Neural progenitor cell (in vitro differentiated cells): ENCODE data around the gene GARIN5A. TPM values are rescaled to one million over a fixed set of nuclear protein-coding genes. Genes with fewer than 3 reads are reported as not detected.

ENCODE experiments used
- DNase-seq: peaks from one replicate; pipeline ENCODE4 v3.0.0-alpha.2; 2016; ENCODE audit warnings: low spot score
- H2AFZ ChIP-seq: fragments of 200-600 bp; sonication (generic); replicated peaks from 2 replicates; pipeline ENCODE4 v1.6.1; 2016; ENCODE audit warnings: antibody characterized with exemption
- H3F3A ChIP-seq: fragments of 200-600 bp; sonication (generic); 2 replicates; pipeline ENCODE4 v1.6.1; 2016; ENCODE audit warnings: antibody characterized with exemption, low read depth
- H3K27ac ChIP-seq: fragments of 200-600 bp; sonication (generic); 2 replicates; pipeline ENCODE4 v1.5.1; 2016; ENCODE audit warnings: mild to moderate bottlenecking
- H3K27me3 ChIP-seq: fragments of 200-600 bp; sonication (generic); 2 replicates; pipeline ENCODE4 v1.6.1; 2016; ENCODE audit warnings: mild to moderate bottlenecking, moderate library complexity
- H3K36me3 ChIP-seq: fragments of 200-600 bp; sonication (generic); 2 replicates; pipeline ENCODE4 v1.5.1; 2016
- H3K4me1 ChIP-seq: fragments of 200-600 bp; sonication (generic); 2 replicates; pipeline ENCODE4 v1.6.1; 2016; ENCODE audit warnings: mixed run types
- H3K4me2 ChIP-seq: fragments of 200-600 bp; sonication (generic); 2 replicates; pipeline ENCODE4 v1.6.1; 2016
- H3K4me3 ChIP-seq: fragments of 200-600 bp; sonication (generic); 2 replicates; pipeline ENCODE4 v1.5.1; 2016
- H3K79me2 ChIP-seq: fragments of 200-600 bp; sonication (generic); 2 replicates; pipeline ENCODE4 v1.6.1; 2016; ENCODE audit warnings: low read depth
- H3K9ac ChIP-seq: fragments of 200-600 bp; sonication (generic); 2 replicates; pipeline ENCODE4 v1.6.1; 2016
- H3K9me3 ChIP-seq: fragments of 200-600 bp; sonication (generic); 2 replicates; pipeline ENCODE4 v1.5.1; 2016; ENCODE audit warnings: low read depth
- H4K20me1 ChIP-seq: fragments of 200-600 bp; sonication (generic); 2 replicates; pipeline ENCODE4 v1.6.1; 2016; ENCODE audit warnings: low read depth
- H3K27ac Mint-ChIP-seq: 3 replicates; pipeline ENCODE4 v1.8.0; 2021; ENCODE audit warnings: mixed read lengths
- H3K27me3 Mint-ChIP-seq: 2 replicates; pipeline ENCODE4 v1.8.0; 2022; ENCODE audit warnings: low read depth, mild to moderate bottlenecking, inconsistent platforms, moderate library complexity, mixed read lengths; ENCODE audit not compliant: insufficient read depth
- H3K36me3 Mint-ChIP-seq: 3 replicates; pipeline ENCODE4 v1.8.0; 2021; ENCODE audit warnings: mixed read lengths
- H3K4me1 Mint-ChIP-seq: 3 replicates; pipeline ENCODE4 v1.8.0; 2021; ENCODE audit warnings: mixed read lengths
- H3K4me3 Mint-ChIP-seq: 3 replicates; pipeline ENCODE4 v1.8.0; 2021; ENCODE audit warnings: mild to moderate bottlenecking, moderate library complexity, mixed read lengths
- H3K9me3 Mint-ChIP-seq: 3 replicates; pipeline ENCODE4 v1.8.0; 2020; ENCODE audit warnings: mixed read lengths
- CTCF ChIP-seq: fragments of 200-600 bp; sonication (generic); IDR thresholded peaks from 2 replicates; pipeline ENCODE4 v1.5.1; 2017; ENCODE audit warnings: antibody characterized with exemption, mild to moderate bottlenecking
- EZH2 ChIP-seq: fragments of 200-600 bp; sonication (generic); IDR thresholded peaks from 2 replicates; pipeline ENCODE4 v1.6.1; 2017; ENCODE audit warnings: antibody characterized with exemption, mild to moderate bottlenecking, moderate library complexity
- EZH2phosphoT487 ChIP-seq: fragments of 200-600 bp; sonication (generic); IDR thresholded peaks from 2 replicates; pipeline ENCODE4 v1.6.1; 2017; ENCODE audit warnings: antibody characterized with exemption
- total RNA-seq: library from RNA; depleted of rRNA; stranded (reverse); fragments of >200 nt; gene quantifications from 2 replicates; pipeline ENCODE4 v1.2.3, GENCODE V29; 2015; ENCODE audit warnings: low replicate concordance

Gene GARIN5A
- total RNA-seq, 1 donor from 2014 or later = 5.6 TPM

- Histone ChIP-seq H4K20me1 (no peaks in the 10 kb centered on the region), H3K9me3 (no peaks in the 10 kb centered on the region), H2AFZ (no peak overlapping the region), H3K9ac (no peak overlapping the region), H3F3A (no peaks in the 10 kb centered on the region), H3K27ac (no peak overlapping the region), H3K79me2 (no peaks in the 10 kb centered on the region), H3K27me3 (no peaks in the 10 kb centered on the region), H3K4me3 (no peak overlapping the region), H3K4me1 (peaks cover 12% of the 10 kb centered on the region), H3K36me3 (no peaks in the 10 kb centered on the region), H3K4me2 (peak overlapping the region; percentile 13)
- peak; percentile 38 for DNase-seq
- TF ChIP-seq EZH2 (no peak), EZH2phosphoT487 (no peak), CTCF (no peak)
- peaks cover 34% of the 10 kb centered on the region for H3K4me1 Mint-ChIP-seq
- H3K27me3 Mint-ChIP-seq = peaks cover 21% of the 10 kb centered on the region
- H3K9me3 Mint-ChIP-seq = no peaks in the 10 kb centered on the region
- H3K36me3 Mint-ChIP-seq = peaks cover 9% of the 10 kb centered on the region
- peak overlapping the region; percentile 69 for H3K4me3 Mint-ChIP-seq
- H3K27ac Mint-ChIP-seq = peak overlapping the region; percentile 93
These were observed 37.9 kb upstream of the GARIN5A start for GRCh38 chr19:50514346-50515167.

GRCh38 chr19:50513746-50514345 is 37.2 kb upstream of the GARIN5A start, which contains the start of gene ASPDH:
Gene ASPDH, minus strand, starts transcription at chr19:50513913. Its CDS starts 90 bp downstream, at chr19:50513823.
- no peak within 1 kb of the TSS for H3K27ac ChIP-seq
- no peak within 1 kb of the TSS for H3K9ac ChIP-seq
- Mint-ChIP-seq H3K9me3 (no peaks in the 10 kb centered on the region), H3K27me3 (peaks cover 24% of the 10 kb centered on the region), H3K4me3 (peak within 1 kb of the TSS; percentile 69), H3K36me3 (peaks cover 5% of the 10 kb centered on the region), H3K27ac (peak within 1 kb of the TSS; percentile 98), H3K4me1 (peaks cover 40% of the 10 kb centered on the region)
- no peaks in the 10 kb centered on the region for H3K27me3 ChIP-seq
- peak; percentile 50 for DNase-seq
- no peaks in the 10 kb centered on the region for H3K79me2 ChIP-seq
- no peak within 1 kb of the TSS for H3K4me3 ChIP-seq
- no peaks in the 10 kb centered on the region for H3F3A ChIP-seq
- no peaks in the 10 kb centered on the region for H3K36me3 ChIP-seq
- no peak within 1 kb of the TSS for H2AFZ ChIP-seq
- H3K9me3 ChIP-seq = no peaks in the 10 kb centered on the region
- TF ChIP-seq CTCF = no peak
- no peak for TF ChIP-seq EZH2
- no peak for TF ChIP-seq EZH2phosphoT487
- H3K4me2 ChIP-seq = peak within 1 kb of the TSS; percentile 13
- H4K20me1 ChIP-seq = no peaks in the 10 kb centered on the region
- H3K4me1 ChIP-seq = peaks cover 12% of the 10 kb centered on the region

- H4K20me1 ChIP-seq = no peaks in the 10 kb centered on the region
- TF ChIP-seq EZH2phosphoT487 (no peak), CTCF (no peak), EZH2 (no peak)
- Mint-ChIP-seq H3K4me3 (peak overlapping the region; percentile 64), H3K27ac (peak overlapping the region; percentile 98), H3K36me3 (no peaks in the 10 kb centered on the region), H3K9me3 (no peaks in the 10 kb centered on the region), H3K4me1 (peaks cover 47% of the 10 kb centered on the region), H3K27me3 (peaks cover 31% of the 10 kb centered on the region)
- H3F3A ChIP-seq = no peaks in the 10 kb centered on the region
- no peak overlapping the region for H3K4me3 ChIP-seq
- no peaks in the 10 kb centered on the region for H3K9me3 ChIP-seq
- H3K79me2 ChIP-seq = no peaks in the 10 kb centered on the region
- H2AFZ ChIP-seq = no peak overlapping the region
- H3K36me3 ChIP-seq = no peaks in the 10 kb centered on the region
- H3K4me2 ChIP-seq = no peak overlapping the region
- H3K27me3 ChIP-seq = no peaks in the 10 kb centered on the region
- no peak for DNase-seq
- H3K9ac ChIP-seq = no peak overlapping the region
- H3K4me1 ChIP-seq = peaks cover 12% of the 10 kb centered on the region
- H3K27ac ChIP-seq = no peak overlapping the region
These were observed 36.5 kb upstream of the GARIN5A start for GRCh38 chr19:50512999-50513745.
